DMS114 treated with DMSO at 0.1 percent for 48 hours (cell line): ENCODE measurements around the gene SRP14.
"Not testable (repeated sequence)": the region's sequence is repeated elsewhere in the genome, so short reads cannot be mapped to it uniquely, and the experiment has no call there.

Experiments
- DNase-seq: peaks from one replicate; lab custom pipeline; 2025; ENCODE audit not compliant: unreplicated experiment; lab: John Stamatoyannopoulos, UW

SRP14 gene

GRCh38 chr15:40051616-40052415 is 12.8 kb upstream of the SRP14 start:
- DNase-seq = no peak

- DNase-seq = no peak
These were observed 11.9 kb upstream of the SRP14 start for GRCh38 chr15:40050788-40051470.

- no peak for DNase-seq
These were observed 10.0 kb upstream of the SRP14 start for GRCh38 chr15:40048926-40049475.

GRCh38 chr15:40048211-40048792 is 9.3 kb upstream of the SRP14 start:
- no peak for DNase-seq

DNA sequence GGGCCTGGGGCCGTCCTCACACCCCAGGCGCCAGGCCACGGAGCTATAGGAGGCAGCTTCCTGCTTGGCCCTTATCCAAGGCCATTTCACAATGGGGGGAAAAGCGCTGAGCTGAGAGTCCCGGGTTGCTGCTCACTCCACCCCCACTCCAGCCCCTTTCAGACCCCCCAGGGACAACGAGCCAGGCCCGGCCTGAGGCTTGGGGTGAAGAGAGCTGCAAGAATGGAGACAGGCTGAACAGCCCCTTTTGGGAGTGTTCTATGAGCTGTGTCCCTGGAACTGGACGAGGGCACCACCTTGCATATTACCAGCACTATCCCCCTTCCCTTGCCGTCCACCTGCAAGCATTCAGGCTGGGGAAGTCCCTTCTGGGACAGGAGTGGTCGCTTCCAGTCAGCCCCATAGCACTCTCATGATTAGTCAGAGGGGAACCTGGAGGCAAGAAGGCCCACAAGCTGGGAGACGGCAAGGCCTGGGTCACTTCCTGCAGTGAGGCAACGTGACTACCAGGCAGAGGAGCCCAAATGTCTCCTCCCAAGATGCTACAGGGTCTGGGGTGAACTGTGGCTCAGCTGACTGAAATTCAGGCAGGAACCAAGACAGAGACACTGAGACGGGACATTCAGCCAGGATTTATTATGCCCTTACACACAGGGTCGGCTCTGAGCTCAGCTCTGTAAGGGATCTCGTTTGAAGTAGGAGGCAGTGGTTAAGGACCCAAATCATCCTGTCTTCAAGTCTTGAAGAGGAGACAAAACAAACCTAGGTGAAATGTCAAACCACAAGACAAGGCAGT is 8.6 kb upstream of the SRP14 start:
- DNase-seq = no peak

DNA sequence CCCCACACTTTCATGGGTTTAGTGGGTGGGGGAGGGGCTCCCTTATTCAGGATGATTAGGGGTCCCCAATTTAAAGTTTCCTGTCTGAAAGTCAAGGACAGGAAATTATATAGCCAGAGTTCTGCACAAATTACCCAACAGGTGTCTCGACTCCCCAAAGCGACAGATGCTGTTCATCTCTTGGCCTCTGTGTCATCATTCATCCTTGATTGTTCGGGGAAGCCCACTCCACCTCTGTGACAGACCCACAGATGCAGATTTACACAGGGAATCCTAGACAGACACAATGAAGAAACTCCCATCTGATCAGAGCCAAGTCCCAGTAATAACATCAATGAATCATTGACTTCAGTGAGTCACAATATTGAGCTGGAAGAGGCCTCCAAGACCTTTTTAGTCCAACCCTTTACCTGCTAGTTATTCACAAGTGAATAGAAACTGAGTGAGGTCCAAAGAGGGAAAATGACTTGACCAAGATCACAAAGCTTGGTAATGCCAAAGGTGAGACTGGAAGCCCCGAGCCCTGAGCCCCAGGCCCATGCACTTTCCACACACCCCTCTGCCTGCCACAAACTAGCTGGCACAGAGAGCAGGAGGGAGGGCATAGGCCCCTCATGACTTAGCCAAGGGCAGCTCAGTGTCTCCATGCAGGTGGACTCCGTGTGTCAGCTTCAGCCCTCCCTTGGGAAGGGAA is 7.9 kb upstream of the SRP14 start:
- no peak for DNase-seq

GRCh38 chr15:40045572-40046217 is 6.7 kb upstream of the SRP14 start:
- DNase-seq = no peak

DNA sequence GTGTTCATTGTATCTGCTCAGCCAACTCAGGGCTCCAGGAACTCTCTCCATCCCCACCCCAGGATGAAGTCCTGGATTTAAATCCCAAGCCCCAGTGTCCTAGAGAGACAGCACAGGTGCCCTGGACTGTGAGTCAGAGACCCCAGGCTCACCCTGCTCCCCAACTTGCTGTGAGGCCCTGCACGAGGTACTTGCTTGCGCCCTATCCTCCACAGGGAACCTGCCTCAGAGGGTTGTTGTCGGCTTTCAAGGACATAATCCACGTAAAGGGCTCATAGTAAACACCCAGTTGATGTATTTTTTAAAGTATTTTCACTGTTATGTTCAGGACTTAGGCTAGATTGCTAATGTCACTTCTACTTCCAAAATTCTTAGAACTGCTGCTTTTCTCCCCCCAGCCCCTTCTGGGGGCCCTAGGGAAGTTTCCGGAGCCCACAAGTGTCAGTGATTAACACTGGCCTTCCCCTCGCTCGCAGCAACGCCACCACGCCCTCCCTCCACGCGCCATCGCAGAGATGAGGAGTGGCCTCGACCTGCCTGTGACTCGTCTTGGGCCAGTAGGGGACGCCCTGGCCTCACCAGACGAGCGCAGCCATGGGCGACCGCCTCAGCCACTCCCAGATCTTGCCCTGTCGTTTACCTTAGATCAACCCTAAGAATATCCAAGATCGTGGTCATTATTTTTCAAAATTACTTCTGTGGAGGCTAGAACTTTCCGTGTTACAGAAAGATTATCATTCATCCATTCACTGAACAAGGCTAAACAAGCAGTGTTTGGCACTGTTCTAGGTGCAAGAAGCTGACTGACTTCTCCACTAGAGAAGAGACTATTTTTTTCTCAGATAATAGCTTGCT is 6.0 kb upstream of the SRP14 start:
- no peak for DNase-seq

DNA sequence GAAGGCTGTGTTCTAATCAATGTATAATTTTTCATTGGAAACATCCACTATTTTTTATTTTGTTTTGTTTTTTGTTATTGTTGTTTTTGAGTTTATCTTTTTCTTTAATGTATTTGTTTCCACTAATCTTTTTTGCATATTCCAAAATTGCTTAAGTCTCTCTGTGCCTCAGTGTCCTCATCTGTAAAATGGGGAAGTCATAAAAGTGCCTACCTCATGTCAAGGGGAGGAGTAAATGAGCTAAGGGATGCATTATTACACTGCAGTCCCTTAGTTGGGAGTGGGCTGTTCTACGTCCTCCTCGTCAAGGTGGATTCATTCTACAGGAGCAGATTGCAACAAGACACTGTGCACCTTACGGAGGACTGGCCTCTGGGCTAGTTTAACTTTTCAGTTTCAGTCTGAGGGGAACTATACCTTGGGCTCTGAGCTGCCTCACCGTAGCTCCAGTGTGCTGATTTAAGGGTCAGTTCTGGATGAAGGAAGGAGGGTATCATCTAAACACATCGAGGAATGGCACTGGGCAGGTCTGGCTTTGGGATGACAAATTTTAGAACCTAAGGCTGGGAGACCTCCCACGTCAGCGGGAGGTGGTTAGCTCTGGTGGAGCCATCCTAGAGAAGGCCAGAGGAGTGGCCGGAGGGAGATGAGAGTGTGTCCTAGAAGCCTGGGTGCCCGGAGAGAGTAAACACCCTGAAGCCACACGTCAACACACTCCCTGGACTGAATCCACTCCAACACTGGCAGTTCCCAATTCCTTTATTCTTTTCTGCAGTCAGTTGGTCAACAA is 5.1 kb upstream of the SRP14 start:
- no peak for DNase-seq

GRCh38 chr15:40042791-40043320 is 3.9 kb upstream of the SRP14 start:
- no peak for DNase-seq

DNA sequence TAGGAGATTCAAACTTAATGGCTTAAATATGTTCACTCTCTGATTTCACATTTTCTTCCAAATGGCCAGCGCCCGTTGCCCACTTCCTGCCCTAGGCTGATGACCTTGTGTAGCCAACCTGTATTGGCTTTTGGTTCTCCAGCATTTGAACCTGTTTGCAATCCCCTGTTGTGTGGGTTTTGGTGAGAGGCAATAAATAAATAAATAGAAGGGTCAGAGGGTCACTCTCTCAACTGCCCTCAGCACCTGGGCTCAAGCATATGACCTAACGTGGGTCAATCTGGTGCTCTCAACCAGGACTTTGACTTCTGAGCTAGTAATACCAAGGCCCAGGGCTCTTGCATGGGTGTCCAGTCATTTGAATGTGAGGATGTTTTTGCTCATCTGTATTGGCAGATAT is 1.8 kb upstream of the SRP14 start:
- DNase-seq = no peak

- DNase-seq = no peak
These were observed 1.3 kb upstream of the SRP14 start for GRCh38 chr15:40040293-40040635.

DNA sequence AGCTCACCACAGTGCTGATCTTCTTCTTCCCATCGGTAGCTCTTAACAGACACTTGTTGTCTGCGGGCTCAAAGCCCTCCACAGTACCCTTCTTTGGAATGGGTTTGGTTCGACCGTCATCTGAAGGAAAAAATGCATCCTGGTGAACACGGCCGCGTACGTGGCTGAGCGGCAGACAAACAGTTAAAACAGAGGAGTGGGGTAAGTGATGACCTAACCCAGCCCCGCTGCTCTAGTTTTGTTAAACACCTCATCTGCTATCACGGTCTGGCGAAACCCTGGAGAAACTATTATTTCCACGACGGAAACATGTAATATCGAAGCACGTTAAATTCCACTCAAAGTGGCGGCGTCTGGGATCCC is 725 bp downstream of the SRP14 start:
- DNase-seq = no peak

DNA sequence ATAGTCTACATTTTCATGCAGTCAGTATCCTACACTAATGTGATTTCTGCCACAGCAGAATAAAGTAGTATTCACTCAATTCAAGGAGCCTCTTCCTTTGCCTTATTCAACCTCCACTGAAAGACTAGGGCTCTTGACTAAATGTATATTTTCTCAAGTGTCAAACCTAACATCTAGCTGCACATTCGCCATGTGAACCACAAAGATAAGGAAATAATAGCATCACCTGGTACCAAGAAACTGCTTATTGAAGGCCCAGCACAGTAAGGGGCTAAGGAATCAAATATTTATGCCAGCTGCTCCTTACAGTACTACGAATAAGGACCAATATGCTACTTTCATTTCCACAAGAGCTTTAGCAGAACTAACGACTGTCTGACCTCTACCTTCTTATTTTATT is 1.3 kb downstream of the SRP14 start:
- no peak for DNase-seq

DNA sequence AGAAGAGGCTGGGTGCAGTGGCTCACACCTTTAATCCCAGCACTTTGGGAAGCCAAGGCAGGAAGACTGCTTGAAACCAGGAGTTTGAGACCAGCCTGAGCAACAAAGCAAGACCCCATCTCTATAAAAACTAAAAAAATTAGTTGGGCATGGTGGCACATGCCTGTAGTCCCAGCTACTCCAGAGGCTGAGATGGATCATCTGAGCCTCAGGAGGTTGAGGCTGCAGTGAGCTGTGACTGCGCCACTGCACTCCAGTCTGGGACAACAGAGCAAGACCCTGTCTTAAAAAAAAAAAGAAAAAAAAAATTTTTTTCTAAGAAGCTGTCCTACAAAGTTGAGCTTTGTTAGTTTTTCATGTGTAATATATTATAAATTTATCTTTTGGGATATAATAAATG is 3.8 kb downstream of the SRP14 start:
- DNase-seq = not testable (repeated sequence)

- DNase-seq = no peak
These were observed 4.6 kb downstream of the SRP14 start for GRCh38 chr15:40034186-40034946.

- no peak for DNase-seq
These were observed 6.7 kb downstream of the SRP14 start for GRCh38 chr15:40032125-40032839.
